Fibroblast of skin of left quadriceps (primary cell): ENCODE data around the gene PRR35.
"Not testable (repeated sequence)": the region's sequence is repeated elsewhere in the genome, so short reads cannot be mapped to it uniquely, and the experiment has no call there.

ENCODE experiments used
- DNase-seq, 2 experiments: peaks; one replicate each; pipeline ENCODE4 v3.0.0-alpha.2; 2013; ENCODE audit warnings: low read depth in 2 of 2

The PRR35 gene

DNA sequence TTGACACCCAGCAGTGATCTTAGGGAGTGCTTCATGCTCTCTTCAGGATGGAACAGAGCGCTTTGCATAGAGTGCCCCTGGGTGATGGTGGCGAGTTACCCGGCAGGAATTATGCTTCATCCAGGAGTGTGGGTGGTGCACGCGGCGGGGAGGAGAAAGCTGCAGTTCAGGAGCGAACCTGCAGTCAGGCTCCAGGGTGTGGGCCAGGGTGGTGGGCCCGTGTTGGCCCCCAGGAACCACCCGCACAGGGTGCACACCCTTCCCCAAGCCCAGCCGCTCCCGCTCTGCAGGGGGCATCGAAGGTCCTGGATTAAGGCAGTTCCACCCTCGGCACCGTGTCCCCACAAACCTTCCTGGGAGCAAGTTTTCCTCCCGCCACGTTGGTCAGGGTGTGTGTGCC is 33.6 kb downstream of the PRR35 start:
- DNase-seq = no peak

DNA sequence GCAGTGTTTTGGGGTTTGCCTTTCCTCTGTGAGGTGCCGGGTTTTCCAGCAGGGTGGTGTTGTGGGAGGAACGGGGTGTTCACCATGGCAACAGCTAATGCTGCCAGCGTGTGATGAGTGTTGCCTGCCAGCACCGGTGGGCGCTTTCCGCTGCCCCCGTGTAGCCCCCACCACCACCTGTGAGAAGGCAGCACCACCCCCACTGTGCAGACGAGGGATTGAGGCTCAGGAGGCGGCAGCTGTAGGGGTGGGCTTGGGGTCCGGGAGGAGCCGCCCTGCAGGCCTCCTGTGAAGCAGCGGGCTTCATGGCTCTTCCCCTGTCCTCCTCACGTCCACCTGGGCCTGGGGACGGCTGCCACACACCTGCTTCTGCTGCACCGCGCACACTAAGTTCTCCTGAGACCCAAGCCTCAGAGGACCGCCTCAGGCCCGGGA is 34.9 kb downstream of the PRR35 start:
- DNase-seq = no peak

DNA sequence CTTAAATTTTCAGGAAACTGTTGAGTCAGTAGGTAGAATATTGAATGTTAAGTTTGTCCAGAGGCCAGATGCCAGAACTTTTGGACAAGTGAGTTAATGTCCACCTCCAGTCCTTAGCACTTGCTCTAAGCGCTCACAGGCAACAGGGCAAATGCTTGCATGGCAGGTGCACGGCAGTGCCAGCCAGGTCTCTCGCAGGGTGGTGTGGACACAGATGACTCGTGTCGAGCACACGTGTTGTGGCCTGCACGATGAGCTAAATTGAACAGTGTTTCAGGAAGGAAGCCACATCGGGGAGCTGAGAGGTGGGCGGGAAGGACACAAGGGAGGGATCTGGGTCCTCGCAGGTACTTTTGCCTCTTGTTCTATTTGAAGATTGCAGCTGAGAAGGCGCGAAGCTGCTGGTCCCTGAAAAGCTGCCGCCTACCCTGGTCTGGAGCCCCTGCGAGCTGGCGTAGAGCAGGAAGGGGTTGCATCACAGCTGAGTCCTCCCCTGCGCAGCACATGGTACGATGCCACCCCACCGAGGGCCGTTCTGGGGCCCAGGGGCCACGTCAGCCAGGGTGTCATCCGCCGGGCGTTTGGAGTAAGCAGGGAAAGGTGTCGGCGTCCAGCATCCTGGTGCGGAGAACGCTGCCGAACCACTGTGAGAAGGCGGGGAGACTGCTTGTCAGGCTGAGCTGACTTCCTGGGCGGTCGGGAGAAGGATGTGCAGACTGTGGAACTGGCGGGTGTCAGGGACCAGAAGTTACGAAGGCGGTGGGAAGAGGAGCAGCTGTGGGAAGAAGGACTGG is 35.9 kb downstream of the PRR35 start:
- no peak for DNase-seq

DNA sequence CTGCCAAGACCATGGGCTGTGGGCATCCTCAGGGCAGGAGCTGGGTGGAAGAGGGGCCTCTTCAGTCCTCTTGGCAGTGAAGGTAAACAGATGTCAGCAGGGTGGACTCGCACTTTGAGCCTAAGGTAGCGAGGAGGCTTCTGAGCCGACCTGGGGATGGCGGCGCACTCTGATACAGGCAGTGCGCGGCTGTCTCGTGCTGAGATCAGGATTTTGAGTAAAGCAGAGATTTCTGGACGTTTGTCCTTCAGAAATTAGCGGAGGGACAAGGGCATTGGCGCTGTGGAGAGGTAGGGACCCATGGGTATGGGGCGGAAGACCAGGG is 36.5 kb downstream of the PRR35 start:
- no peak for DNase-seq

DNA sequence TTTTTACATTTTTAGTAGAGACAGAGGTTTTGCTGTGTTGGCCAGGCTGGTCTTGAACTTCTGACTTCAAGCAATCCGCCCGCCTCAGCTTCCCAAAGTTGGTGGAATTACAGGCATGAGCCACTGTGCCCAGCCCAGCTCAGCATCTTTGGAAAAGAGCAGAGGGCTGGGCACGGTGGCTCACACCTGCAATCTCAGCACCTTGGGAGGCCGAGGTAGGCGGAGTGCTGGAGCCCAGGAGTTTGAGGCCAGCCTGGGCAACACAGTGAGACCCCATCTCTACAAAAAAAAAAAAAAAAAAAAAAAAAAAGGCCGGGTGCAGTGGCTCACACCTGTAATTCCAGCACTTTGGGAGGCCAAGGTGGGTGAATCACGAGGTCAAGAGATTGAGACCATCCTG is 37.5 kb downstream of the PRR35 start:
- DNase-seq = not testable (repeated sequence)

DNA sequence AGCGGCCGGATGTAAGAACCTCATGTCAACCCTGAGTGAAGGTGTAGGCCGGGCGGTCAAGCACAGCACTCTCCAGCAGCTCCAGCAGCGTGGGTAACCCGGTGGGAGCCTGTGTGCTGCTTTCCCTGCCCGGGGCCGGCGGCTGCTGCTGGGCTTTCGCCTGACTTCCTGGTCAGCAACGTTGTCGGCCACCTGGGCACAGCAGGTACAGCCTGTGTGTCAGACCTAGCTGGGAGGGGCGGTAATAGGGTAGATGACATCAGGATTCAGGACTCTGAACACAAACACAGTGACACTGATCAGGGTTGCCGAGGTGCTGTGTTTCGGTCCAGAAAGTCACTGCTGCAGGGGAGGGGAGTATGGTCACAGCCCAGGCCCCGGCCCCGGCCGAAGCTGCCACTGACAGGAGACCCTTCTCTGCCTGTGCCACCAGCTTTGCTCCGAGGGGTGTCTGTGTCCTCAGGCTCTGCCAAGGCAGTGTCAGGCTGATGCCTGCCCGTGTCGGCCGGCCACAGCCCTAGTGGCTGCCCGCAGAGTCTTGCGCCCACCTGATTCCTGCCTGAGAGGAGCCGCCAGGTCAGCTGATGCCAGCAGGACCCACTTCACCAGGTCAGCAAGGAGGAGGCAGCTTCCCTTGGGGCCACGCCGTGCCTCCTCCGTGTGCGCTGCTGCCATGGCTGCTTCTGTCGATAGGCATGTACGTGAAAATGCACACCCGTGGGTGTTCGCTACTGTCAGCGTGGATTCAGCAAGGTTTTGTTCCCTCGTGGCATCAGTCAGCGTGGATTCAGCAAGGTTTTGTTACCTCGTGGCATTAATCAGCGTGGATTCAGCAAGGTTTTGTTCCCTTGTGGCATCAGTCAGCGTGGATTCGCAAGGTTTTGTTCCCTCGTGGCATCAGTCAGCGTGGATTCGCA is 38.9 kb downstream of the PRR35 start:
- DNase-seq = no peak

DNA sequence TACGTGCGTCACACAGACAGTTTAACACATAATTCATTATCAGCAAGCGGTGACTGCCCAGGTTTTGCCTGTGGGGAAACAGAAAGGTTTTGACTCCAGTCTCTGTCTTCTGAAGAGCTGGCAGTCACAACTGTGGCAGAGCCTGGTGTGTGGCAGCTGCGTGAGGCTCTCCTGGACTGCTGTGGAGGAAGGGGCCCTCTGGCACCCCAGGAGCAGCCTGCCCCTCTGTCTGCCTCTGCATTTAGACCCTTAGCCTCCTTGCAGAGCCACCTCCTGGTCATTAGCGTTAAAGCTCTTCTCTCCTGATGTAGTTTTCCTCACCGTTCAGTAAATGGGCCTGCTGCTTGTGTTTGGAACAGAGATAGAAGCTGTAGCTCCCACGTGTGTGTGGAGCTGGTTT is 40.6 kb downstream of the PRR35 start:
- no peak for DNase-seq

DNA sequence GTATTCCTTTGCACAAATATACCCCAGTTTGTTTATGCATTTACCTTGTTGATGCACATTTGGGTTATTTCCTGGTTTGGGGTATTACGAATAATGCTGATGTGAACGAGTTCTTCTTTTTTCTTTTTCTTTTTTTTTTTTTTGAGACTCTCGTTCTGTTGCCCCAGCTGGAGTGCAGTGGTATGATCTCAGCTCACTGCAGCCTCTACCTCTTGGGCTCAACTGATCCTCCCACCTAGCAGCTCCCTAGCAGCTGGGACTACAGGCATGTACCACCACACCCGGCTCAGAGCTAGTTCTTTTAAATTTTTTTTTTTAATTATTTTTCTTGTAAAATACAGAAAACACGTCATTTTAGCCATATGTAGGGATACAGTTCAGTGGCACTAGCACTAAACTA is 43.7 kb downstream of the PRR35 start:
- no peak for DNase-seq

DNA sequence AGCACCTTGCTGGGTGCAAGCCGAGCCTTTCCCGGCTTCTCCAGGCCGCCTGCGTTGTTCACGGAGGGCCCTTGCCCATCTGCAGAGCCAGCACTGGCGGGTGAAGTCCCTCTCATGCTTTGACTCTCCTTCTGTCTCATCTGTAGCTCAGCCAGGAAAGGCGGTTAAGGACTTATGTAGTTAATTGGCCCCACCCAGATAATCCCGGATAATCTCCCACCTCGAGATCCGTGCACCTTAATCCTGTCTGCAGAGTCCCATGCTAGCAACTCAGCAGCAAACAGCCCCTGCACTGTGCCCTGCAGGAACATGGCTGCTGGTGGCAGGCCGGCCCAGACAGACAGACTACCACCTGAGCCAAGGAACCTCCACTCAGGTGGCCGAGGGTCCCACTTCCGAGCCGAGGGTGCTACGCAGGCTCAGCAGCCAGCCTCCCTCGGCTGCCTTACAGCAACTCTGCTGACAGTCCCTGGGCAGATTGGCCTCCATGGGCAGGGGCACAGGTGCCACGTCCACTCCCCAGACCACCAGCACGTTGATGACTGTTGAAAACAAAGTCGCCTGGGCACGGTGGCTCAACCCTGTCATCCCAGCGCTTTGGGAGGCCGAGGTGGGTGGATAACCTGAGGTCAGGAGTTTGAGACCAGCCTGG is 46.6 kb downstream of the PRR35 start:
- no peak for DNase-seq

DNA sequence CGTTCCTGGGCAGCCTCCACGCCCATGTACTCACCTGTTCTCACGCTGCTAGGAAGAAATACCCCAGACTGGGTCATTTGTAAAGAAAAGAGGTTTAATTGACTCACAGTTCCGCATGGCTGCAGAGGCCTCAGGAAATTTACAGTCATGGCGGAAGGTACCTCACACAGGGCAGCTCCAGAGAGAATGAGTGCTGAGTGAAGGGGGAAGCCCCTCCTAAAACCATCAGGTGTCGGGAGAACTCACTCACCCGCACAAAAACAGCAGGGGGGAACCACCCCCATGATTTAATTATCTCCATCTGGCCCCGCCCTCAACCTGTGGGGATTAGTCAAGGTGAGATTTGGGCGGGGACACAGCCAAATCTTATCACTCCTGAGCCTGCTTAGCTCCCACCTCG is 47.8 kb downstream of the PRR35 start:
- no peak for DNase-seq

DNA sequence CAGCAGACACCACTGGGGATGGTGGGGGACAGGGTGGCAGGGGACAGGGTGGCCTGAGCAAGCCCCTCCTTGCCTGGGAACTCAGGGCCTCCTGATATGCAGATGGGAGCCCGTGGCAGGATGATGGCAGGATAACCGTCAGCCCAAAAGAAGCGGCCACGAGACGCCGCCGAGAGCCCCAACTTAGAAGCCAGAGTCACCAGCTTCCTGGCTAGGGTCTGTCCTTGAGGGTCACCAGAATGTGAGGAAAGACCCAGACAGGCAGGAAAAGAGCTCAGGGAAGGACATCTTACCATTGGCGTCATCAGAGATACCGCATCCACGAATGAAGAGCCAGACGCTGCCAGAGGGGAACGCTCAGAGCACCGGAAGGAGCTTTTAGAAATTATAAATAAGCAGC is 49.1 kb downstream of the PRR35 start:
- no peak for DNase-seq

DNA sequence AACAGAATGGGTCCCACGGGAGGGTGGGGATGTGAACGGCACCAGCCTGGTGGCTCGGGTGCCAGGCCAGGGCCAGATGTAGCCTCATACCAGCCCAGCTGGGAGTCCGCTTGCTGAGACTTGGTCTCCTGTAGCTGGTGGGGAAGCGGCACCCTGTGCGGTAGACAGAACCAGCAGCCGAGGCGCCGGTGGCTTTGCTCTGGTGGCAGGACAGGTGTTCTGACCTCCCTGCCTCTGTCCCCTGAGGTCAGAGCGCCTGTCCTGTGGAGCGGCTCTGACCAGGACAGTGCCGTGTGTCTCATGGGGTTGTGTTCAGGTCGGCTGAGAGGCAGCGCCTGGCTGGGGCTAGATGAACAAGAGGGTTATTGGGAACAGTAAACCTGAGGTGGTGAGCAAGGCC is 49.8 kb downstream of the PRR35 start:
- no peak for DNase-seq

DNA sequence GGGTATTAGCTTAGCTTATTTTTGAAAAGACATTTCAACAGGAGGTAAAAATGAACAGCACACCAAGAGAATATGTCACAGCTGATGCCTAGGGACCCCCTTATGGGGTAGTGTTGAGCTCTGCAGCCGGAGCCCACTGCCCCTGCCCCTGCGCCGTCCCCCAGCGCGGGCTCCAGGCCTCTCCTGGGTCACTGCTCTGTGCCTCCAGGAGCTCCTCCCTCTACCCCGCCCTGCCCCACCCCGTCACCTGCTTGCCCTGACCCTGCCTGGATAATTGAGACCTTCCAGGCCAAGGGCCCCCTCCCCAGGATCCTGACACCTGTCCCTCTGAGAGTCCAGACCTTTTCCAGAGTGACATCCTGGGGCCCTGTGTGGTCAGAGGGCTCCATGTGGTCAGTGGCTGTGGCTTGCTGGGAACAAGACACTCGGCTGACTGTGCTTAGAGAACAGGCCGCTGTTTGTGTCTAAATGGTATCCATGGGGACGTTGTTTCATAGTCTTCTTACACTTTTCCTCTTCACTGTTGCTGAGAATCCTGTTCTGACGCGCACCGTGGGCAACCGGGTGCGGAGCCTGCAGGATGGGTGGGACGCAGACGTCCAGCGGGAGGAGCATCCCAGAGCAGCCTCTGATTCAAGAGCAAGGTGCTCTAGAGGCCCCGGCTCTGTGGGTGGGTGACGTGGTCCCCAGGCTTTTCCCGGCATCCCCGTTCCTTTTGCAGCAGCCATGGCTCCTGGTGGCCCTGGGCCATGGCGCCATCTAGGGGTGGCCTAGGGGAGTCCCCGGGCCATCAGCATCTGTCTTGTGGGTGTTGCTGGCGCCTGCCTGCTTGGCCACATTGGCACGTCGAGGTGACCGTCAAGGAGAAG is 50.6 kb downstream of the PRR35 start:
- DNase-seq = no peak

DNA sequence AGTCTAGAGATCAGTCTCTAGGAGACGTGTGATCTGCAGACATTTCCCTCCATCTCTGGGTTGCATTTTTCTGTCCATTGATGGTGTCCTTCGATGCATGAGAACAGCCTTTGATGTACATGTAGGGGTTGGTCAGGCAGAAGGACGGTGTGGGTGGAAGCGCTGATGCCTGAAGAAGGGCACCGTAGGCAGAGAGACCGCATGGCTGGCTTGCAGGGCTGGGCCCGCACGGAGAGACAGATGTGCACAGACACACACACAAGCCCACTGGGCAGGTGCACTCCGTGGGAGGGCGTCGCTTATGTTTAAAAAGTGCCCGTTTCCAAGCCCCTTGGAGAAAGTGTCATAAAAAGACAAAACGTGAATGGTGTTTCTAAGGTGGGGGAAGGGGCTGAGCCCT is 54.9 kb downstream of the PRR35 start:
- DNase-seq = no peak
